SK-N-SH (cell line): ENCODE data around the gene IWS1.

ENCODE experiments used
- CTCF ChIP-seq: fragments of 200-600 bp; sonication (generic); IDR thresholded peaks from 2 replicates; pipeline ENCODE4 v1.6.1; 2017; ENCODE audit warnings: antibody characterized with exemption, mild to moderate bottlenecking, moderate library complexity
- EZH2phosphoT487 ChIP-seq: fragments of 200-600 bp; sonication (generic); IDR thresholded peaks from 2 replicates; pipeline ENCODE4 v1.6.1; 2017; ENCODE audit warnings: low read depth, mixed run types, mild to moderate bottlenecking, antibody characterized with exemption, moderate library complexity, borderline replicate concordance
- GABPA ChIP-seq: IDR thresholded peaks from 2 replicates; pipeline ENCODE4 v1.4.0; 2012; ENCODE audit warnings: low read depth, mild to moderate bottlenecking
- GATA2 ChIP-seq: sonication (generic); formaldehyde crosslinking; IDR thresholded peaks from 2 replicates; pipeline ENCODE4 v1.5.0; 2020; ENCODE audit warnings: mild to moderate bottlenecking, missing genetic modification reagents
- MAX ChIP-seq: IDR thresholded peaks from 2 replicates; pipeline ENCODE4 v1.4.0; 2012; ENCODE audit warnings: low read depth
- MXI1 ChIP-seq: IDR thresholded peaks from 2 replicates; pipeline ENCODE4 v1.6.1; 2012; ENCODE audit warnings: mild to moderate bottlenecking, low read depth, low read length, improper control_type of control experiment
- NFIC ChIP-seq: IDR thresholded peaks from 2 replicates; pipeline ENCODE4 v1.4.0; 2012; ENCODE audit warnings: borderline replicate concordance
- POLR2AphosphoS5 ChIP-seq: IDR thresholded peaks from 2 replicates; pipeline ENCODE4 v1.6.1; 2012; ENCODE audit warnings: low read depth, low read length
- RAD21 ChIP-seq: IDR thresholded peaks from 2 replicates; pipeline ENCODE4 v1.6.1; 2012; ENCODE audit warnings: mild to moderate bottlenecking, low read length
- REST ChIP-seq: IDR thresholded peaks from 2 replicates; pipeline ENCODE4 v1.6.1; 2012; ENCODE audit warnings: mild to moderate bottlenecking, low read depth, low read length, moderate library complexity
- RFX5 ChIP-seq: IDR thresholded peaks from 2 replicates; pipeline ENCODE4 v1.6.1; 2012; ENCODE audit warnings: mild to moderate bottlenecking, improper control_type of control experiment, low read length
- TAF1 ChIP-seq: IDR thresholded peaks from 2 replicates; pipeline ENCODE4 v1.6.1; 2012; ENCODE audit warnings: low read depth, mild to moderate bottlenecking, low read length, moderate library complexity, borderline replicate concordance

- TF ChIP-seq REST, result no peak
- TF ChIP-seq CTCF, result no peak
- no peak for TF ChIP-seq RAD21
- TF ChIP-seq MXI1, result no peak
- no peak for TF ChIP-seq NFIC
- TF ChIP-seq POLR2AphosphoS5, result no peak
- TF ChIP-seq GABPA, result no peak
- TF ChIP-seq EZH2phosphoT487, result no peak
- no peak for TF ChIP-seq TAF1
- TF ChIP-seq MAX, result no peak
- no peak for TF ChIP-seq GATA2 (CRISPR knock-in tag)
- no peak for TF ChIP-seq RFX5
Measured at GRCh38 chr2:127528487-127528886, 2.2 kb upstream of the IWS1 start.
